GM18870 (cell line): ENCODE measurements around the gene LILRA2.
A peak's percentile ranks its signal among the peaks of the same experiment; 100 is the strongest.
"Not testable (repeated sequence)": the region's sequence is repeated elsewhere in the genome, so short reads cannot be mapped to it uniquely, and the experiment has no call there.

Source experiments
- ATAC-seq: cut with Tn5 transposase; IDR thresholded peaks from one replicate; pipeline ENCODE4 v1.9.1; 2021; ENCODE audit warnings: moderate library complexity; ENCODE audit not compliant: unreplicated experiment

The LILRA2 gene

GRCh38 chr19:54570316-54570715 lies 3.3 kb upstream of the LILRA2 start:
- ATAC-seq, result no peak

- ATAC-seq, result not testable (repeated sequence)
Observed at GRCh38 chr19:54571715-54572615, 1.6 kb upstream of the LILRA2 start.

- ATAC-seq, result no peak
Observed at GRCh38 chr19:54572696-54573311, 786 bp upstream of the LILRA2 start.

- ATAC-seq, result no peak
Observed at GRCh38 chr19:54574051-54574450, 461 bp downstream of the LILRA2 start.

GRCh38 chr19:54574527-54575056 lies 1.0 kb downstream of the LILRA2 start:
- no peak for ATAC-seq

GRCh38 chr19:54575205-54575604 lies 1.6 kb downstream of the LILRA2 start:
- not testable (repeated sequence) for ATAC-seq

GRCh38 chr19:54576411-54576976 lies 2.9 kb downstream of the LILRA2 start:
- no peak for ATAC-seq

GRCh38 chr19:54577334-54577733 lies 3.7 kb downstream of the LILRA2 start:
- ATAC-seq, result no peak

- ATAC-seq, result not testable (repeated sequence)
Observed at GRCh38 chr19:54578268-54578667, 4.7 kb downstream of the LILRA2 start.

- no peak for ATAC-seq
Observed at GRCh38 chr19:54586397-54586796, 12.8 kb downstream of the LILRA2 start.

GRCh38 chr19:54587026-54587425 lies 13.4 kb downstream of the LILRA2 start:
- ATAC-seq, result no peak

- not testable (repeated sequence) for ATAC-seq
Observed at GRCh38 chr19:54593445-54593844, 19.9 kb downstream of the LILRA2 start, which contains the start of gene LILRA1. Gene LILRA1 (plus strand): TSS chr19:54593632. CDS start chr19:54594245, 613 bp downstream.

GRCh38 chr19:54593931-54594626 lies 20.5 kb downstream of the LILRA2 start:
- ATAC-seq, result not testable (repeated sequence)

GRCh38 chr19:54594737-54595136 lies 21.1 kb downstream of the LILRA2 start:
- no peak for ATAC-seq

- not testable (repeated sequence) for ATAC-seq
Observed at GRCh38 chr19:54595680-54596436, 22.3 kb downstream of the LILRA2 start.

GRCh38 chr19:54600212-54600611 lies 26.6 kb downstream of the LILRA2 start:
- ATAC-seq, result no peak

- ATAC-seq, result no peak
Observed at GRCh38 chr19:54606230-54606629, 32.6 kb downstream of the LILRA2 start.

GRCh38 chr19:54606891-54607784 lies 33.5 kb downstream of the LILRA2 start:
- peak; percentile 43 for ATAC-seq

GRCh38 chr19:54607785-54608150 lies 34.2 kb downstream of the LILRA2 start:
- ATAC-seq, result no peak
